WTC11 (cell line): Measurements from ENCODE around the gene GLIPR2.

Experiments
- CTCF ChIP-seq: fragments of 200-600 bp; IDR thresholded peaks from 2 replicates; pipeline ENCODE4 v1.8.0; 2022; ENCODE audit warnings: antibody characterized with exemption
- NR2C2 ChIP-seq: sonication (generic); formaldehyde crosslinking; IDR thresholded peaks from 2 replicates; pipeline ENCODE4 v1.8.0; 2022; ENCODE audit warnings: mild to moderate bottlenecking, missing genetic modification reagents
- RORB ChIP-seq: fragments of 250-450 bp; sonication (Bioruptor Pico); IDR thresholded peaks from 2 replicates; pipeline ENCODE4 v1.9.0; 2021; ENCODE audit warnings: mild to moderate bottlenecking

- TF ChIP-seq NR2C2 (CRISPR knock-in tag) (no peak), RORB (no peak), CTCF (no peak)
Observed at GRCh38 chr9:36132086-36132485, 4.4 kb upstream of the GLIPR2 start.
